Osteoblast (primary cell): ENCODE measurements around the gene PCDH12. TPM values are rescaled to one million over a fixed set of nuclear protein-coding genes. Genes with fewer than 3 reads are reported as not detected.

Experiments used
- DNase-seq: peaks from one replicate; pipeline ENCODE4 v3.0.0; 2011; ENCODE audit warnings: low spot score, mixed read lengths; ENCODE audit not compliant: insufficient read length; ENCODE audit errors: missing footprints
- H2AFZ ChIP-seq: 2 replicates; pipeline ENCODE4 v1.6.0; 2011; ENCODE audit warnings: mild to moderate bottlenecking, low read length
- H3K27ac ChIP-seq: 2 replicates; pipeline ENCODE4 v1.5.1; 2011; ENCODE audit warnings: mild to moderate bottlenecking, low read depth, low read length, moderate library complexity
- H3K27me3 ChIP-seq: 2 replicates; pipeline ENCODE4 v1.6.0; 2012; ENCODE audit warnings: mild to moderate bottlenecking, control low read depth, inconsistent platforms, low read length, moderate library complexity; ENCODE audit not compliant: insufficient read depth
- H3K36me3 ChIP-seq: 2 replicates; pipeline ENCODE4 v1.5.1; 2011; ENCODE audit warnings: mild to moderate bottlenecking, low read length, control low read depth, moderate library complexity; ENCODE audit not compliant: insufficient read depth
- H3K4me1 ChIP-seq: 2 replicates; pipeline ENCODE4 v1.5.1; 2011; ENCODE audit warnings: mild to moderate bottlenecking, low read length, control low read depth, moderate library complexity; ENCODE audit not compliant: insufficient read depth
- H3K4me2 ChIP-seq: 2 replicates; pipeline ENCODE4 v1.6.0; 2011; ENCODE audit warnings: mild to moderate bottlenecking, low read length; ENCODE audit not compliant: insufficient read depth
- H3K4me3 ChIP-seq: fragments of 200-600 bp; sonication (generic); 3 replicates; pipeline ENCODE4 v1.5.1; 2012; ENCODE audit warnings: mild to moderate bottlenecking, low read length, inconsistent platforms; ENCODE audit not compliant: insufficient read depth
- H3K79me2 ChIP-seq: 2 replicates; pipeline ENCODE4 v1.6.0; 2012; ENCODE audit warnings: mild to moderate bottlenecking, low read length, control low read depth, inconsistent platforms; ENCODE audit not compliant: insufficient read depth
- H3K9me3 ChIP-seq: 2 replicates; pipeline ENCODE4 v1.5.1; 2011; ENCODE audit warnings: low read depth, low read length, control low read depth
- H4K20me1 ChIP-seq: 2 replicates; pipeline ENCODE4 v1.6.0; 2012; ENCODE audit warnings: mild to moderate bottlenecking, low read length, control low read depth; ENCODE audit not compliant: insufficient read depth
- total RNA-seq: library from RNA; depleted of rRNA; stranded (reverse); fragments of >200 nt; gene quantifications from 2 replicates; pipeline ENCODE4 v1.2.3, GENCODE V29; 2012
- TF ChIP-seq, protein P1 (sequence below): IDR thresholded peaks from 2 replicates; pipeline ENCODE4 v1.5.1; 2011; ENCODE audit warnings: mild to moderate bottlenecking, low read depth, low read length, moderate library complexity; ENCODE audit errors: extremely low read depth

PCDH12 gene
- total RNA-seq, 1 donor: not detected

DNA sequence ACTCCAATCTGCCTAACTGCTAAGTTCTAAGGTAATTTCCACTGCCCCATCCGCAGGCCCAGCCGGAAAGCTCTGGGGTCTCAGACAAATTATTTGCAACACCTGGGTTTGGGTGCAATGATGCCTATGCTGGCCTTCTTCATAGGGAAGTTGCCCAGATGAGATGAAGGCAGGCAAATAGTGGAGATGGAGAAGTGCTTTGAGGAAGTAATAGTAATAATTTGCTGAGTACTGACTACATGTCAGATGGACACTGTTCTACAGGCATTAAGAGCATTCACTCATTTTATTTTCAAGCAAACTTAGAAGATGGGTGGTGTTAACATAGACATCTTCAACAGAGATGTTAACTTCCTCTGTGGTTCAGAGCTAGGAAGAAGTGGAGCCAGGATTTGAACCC lies 3.8 kb downstream of the PCDH12 start:
- H3K27me3 ChIP-seq: peaks cover 3% of the 10 kb centered on the region
- H3K36me3 ChIP-seq: no peaks in the 10 kb centered on the region
- DNase-seq: no peak
- no peak overlapping the region for H3K27ac ChIP-seq
- no peak overlapping the region for H3K4me3 ChIP-seq
- no peaks in the 10 kb centered on the region for H3K79me2 ChIP-seq
- H4K20me1 ChIP-seq: no peaks in the 10 kb centered on the region
- no peaks in the 10 kb centered on the region for H3K4me1 ChIP-seq
- TF ChIP-seq, protein P1, sequence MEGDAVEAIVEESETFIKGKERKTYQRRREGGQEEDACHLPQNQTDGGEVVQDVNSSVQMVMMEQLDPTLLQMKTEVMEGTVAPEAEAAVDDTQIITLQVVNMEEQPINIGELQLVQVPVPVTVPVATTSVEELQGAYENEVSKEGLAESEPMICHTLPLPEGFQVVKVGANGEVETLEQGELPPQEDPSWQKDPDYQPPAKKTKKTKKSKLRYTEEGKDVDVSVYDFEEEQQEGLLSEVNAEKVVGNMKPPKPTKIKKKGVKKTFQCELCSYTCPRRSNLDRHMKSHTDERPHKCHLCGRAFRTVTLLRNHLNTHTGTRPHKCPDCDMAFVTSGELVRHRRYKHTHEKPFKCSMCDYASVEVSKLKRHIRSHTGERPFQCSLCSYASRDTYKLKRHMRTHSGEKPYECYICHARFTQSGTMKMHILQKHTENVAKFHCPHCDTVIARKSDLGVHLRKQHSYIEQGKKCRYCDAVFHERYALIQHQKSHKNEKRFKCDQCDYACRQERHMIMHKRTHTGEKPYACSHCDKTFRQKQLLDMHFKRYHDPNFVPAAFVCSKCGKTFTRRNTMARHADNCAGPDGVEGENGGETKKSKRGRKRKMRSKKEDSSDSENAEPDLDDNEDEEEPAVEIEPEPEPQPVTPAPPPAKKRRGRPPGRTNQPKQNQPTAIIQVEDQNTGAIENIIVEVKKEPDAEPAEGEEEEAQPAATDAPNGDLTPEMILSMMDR: no peak
- H2AFZ ChIP-seq: no peak overlapping the region
- H3K9me3 ChIP-seq: no peaks in the 10 kb centered on the region
- no peak overlapping the region for H3K4me2 ChIP-seq

DNA sequence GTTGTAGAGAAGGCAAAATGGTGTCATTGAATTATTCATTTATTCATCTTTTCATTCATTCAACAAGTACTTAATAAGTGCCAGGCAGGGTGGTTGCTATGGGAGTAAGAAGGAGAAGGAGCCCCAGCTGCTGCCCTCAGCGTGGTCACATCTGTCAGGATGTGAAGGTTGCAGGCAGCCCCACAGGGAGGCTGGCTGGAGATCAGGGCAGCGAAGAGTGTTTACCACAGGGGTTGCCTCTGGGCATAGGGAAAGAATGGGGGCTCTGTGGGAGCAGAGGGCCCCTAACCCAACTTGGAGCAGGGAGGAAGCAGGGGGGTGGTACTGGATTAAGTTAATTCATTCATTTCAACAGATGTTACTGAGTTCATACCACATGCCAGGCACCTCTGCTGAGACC lies 6.0 kb downstream of the PCDH12 start:
- H3K4me1 ChIP-seq: no peaks in the 10 kb centered on the region
- no peaks in the 10 kb centered on the region for H3K79me2 ChIP-seq
- DNase-seq: no peak
- H3K27ac ChIP-seq: no peak overlapping the region
- no peaks in the 10 kb centered on the region for H3K9me3 ChIP-seq
- peaks cover 5% of the 10 kb centered on the region for H3K27me3 ChIP-seq
- H3K4me3 ChIP-seq: no peak overlapping the region
- no peaks in the 10 kb centered on the region for H4K20me1 ChIP-seq
- H2AFZ ChIP-seq: no peak overlapping the region
- TF ChIP-seq, protein P1: no peak
- H3K4me2 ChIP-seq: no peak overlapping the region
- H3K36me3 ChIP-seq: no peaks in the 10 kb centered on the region

DNA sequence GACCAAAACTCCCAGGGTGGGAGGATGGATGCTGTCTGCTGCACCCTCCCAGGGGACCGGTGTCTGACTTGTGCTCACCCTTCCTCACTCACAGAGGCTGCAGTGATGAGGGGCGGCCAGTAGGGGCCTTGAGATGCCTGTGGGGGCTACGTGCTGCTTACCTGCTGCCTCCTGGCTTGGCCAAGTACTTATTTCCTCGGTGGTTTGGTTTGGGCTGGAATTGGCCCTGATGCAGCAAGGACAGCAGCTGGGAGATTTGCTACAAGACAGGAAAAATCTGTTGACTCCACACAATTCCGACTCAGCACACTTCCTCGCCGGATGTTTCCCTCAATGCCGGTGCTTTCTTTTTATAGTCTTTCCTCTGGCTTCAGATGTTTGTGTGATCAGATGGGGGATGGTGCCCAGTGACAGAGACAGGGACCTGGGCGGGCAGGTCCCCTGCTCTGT lies 6.6 kb downstream of the PCDH12 start:
- Histone ChIP-seq H3K79me2 (no peaks in the 10 kb centered on the region), H3K4me2 (no peak overlapping the region), H3K4me1 (no peaks in the 10 kb centered on the region), H3K4me3 (no peak overlapping the region), H2AFZ (no peak overlapping the region), H3K27ac (no peak overlapping the region), H3K9me3 (no peaks in the 10 kb centered on the region), H4K20me1 (no peaks in the 10 kb centered on the region), H3K27me3 (peaks cover 5% of the 10 kb centered on the region), H3K36me3 (no peaks in the 10 kb centered on the region)
- DNase-seq: no peak
- TF ChIP-seq, protein P1: peak; percentile 31

DNA sequence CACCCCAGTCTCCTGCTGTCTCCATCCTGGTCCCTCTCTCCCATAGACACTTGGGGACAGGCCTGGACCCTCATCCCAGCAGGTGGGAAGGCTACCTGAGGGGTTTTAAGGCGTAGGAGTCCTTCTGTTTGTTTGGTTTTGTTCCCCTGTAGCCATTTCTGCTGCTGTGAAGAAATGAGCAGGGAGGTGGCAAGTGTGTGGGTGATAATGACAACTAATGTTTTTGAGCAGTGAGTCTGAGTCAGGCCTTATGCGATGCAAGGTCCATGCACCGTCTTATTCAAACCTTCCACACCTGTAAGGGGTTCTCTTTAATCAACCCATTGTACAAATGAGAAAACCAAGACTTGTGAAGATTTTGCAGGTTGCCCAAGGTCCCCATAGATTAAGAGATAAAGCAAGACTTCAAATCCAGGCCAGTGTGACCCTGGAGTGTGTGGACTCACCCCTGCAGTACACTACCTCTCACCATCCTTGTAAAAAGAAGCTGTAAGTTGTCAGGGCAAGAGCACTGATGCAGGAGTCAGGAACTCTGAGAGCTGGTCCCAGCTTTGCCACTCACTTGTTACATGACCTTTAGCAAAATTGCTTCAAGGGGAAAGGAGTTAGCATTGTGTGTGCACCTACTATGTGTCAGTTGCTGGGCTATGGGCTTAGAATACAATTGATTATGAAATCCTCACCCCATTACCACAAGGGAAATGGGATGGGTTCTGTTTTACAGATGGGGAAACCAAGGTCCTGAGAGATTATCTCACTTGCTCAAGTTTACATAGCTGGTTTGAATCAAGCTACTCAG lies 7.6 kb downstream of the PCDH12 start:
- H3K4me2 ChIP-seq: no peak overlapping the region
- H2AFZ ChIP-seq: no peak overlapping the region
- peaks cover 5% of the 10 kb centered on the region for H3K27me3 ChIP-seq
- H3K9me3 ChIP-seq: no peaks in the 10 kb centered on the region
- no peaks in the 10 kb centered on the region for H3K79me2 ChIP-seq
- no peaks in the 10 kb centered on the region for H4K20me1 ChIP-seq
- no peak for DNase-seq
- no peaks in the 10 kb centered on the region for H3K4me1 ChIP-seq
- no peak overlapping the region for H3K4me3 ChIP-seq
- no peak overlapping the region for H3K27ac ChIP-seq
- TF ChIP-seq, protein P1: no peak
- no peaks in the 10 kb centered on the region for H3K36me3 ChIP-seq
